Chondrocyte (in vitro differentiated cells): Measurements from ENCODE around the gene FCGBP. TPM values are rescaled to one million over a fixed set of nuclear protein-coding genes. Genes with fewer than 3 reads are reported as not detected.

Experiments used
- DNase-seq: peaks from one replicate; pipeline ENCODE4 v3.0.0; 2021; ENCODE audit warnings: mixed read lengths, low spot score
- H3K27ac Mint-ChIP-seq: one replicate; pipeline ENCODE4 v1.8.0; 2021; ENCODE audit warnings: mild to moderate bottlenecking, moderate library complexity, mixed read lengths; ENCODE audit not compliant: unreplicated experiment
- H3K27me3 Mint-ChIP-seq: 2 replicates; pipeline ENCODE4 v1.8.0; 2021; ENCODE audit warnings: low read depth, mixed read lengths
- H3K36me3 Mint-ChIP-seq: 2 replicates; pipeline ENCODE4 v1.8.0; 2021; ENCODE audit warnings: low read depth, mixed read lengths
- H3K4me1 Mint-ChIP-seq: 2 replicates; pipeline ENCODE4 v1.8.0; 2021; ENCODE audit warnings: low read depth, mild to moderate bottlenecking, mixed read lengths
- H3K4me3 Mint-ChIP-seq: one replicate; pipeline ENCODE4 v1.8.0; 2021; ENCODE audit warnings: mild to moderate bottlenecking, moderate library complexity, mixed read lengths; ENCODE audit not compliant: unreplicated experiment
- H3K9me3 Mint-ChIP-seq: 2 replicates; pipeline ENCODE4 v1.8.0; 2021; ENCODE audit warnings: low read depth, mixed read lengths
- total RNA-seq: library from RNA; stranded (reverse); gene quantifications from 3 replicates; pipeline ENCODE4 v1.2.1, GENCODE V29; 2021
- TF ChIP-seq, protein P1 (sequence below): fragments of 200-600 bp; sonication (generic); IDR thresholded peaks from 2 replicates; pipeline ENCODE4 v1.5.0; 2021; ENCODE audit warnings: antibody characterized with exemption, mild to moderate bottlenecking, moderate library complexity

The FCGBP gene
- total RNA-seq, 1 donor from 2014 or later = 0.42 TPM

DNA sequence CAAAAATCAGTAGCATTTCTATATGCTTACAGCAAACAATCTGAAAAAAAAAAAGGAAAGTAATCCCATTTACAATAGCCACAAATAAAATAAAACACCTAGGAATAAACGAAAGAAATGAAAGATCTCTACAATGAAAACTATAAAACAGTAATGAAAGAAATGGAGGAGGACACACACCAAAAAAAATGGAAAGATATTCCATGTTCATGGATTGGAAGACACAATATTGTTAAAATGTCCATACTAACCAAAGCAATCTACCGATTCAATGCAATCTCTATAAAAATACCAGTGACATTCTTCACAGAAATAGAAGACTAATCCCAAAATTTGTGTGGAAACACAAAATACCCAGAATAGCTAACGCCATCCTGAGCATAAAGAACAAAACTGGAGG lies 4.7 kb downstream of the FCGBP start:
- Mint-ChIP-seq H3K27me3 (peaks cover 10% of the 10 kb centered on the region), H3K9me3 (peaks cover 12% of the 10 kb centered on the region), H3K27ac (no peak overlapping the region), H3K4me1 (no peaks in the 10 kb centered on the region), H3K4me3 (no peak overlapping the region), H3K36me3 (no peaks in the 10 kb centered on the region)
- no peak for DNase-seq
- TF ChIP-seq, protein P1, sequence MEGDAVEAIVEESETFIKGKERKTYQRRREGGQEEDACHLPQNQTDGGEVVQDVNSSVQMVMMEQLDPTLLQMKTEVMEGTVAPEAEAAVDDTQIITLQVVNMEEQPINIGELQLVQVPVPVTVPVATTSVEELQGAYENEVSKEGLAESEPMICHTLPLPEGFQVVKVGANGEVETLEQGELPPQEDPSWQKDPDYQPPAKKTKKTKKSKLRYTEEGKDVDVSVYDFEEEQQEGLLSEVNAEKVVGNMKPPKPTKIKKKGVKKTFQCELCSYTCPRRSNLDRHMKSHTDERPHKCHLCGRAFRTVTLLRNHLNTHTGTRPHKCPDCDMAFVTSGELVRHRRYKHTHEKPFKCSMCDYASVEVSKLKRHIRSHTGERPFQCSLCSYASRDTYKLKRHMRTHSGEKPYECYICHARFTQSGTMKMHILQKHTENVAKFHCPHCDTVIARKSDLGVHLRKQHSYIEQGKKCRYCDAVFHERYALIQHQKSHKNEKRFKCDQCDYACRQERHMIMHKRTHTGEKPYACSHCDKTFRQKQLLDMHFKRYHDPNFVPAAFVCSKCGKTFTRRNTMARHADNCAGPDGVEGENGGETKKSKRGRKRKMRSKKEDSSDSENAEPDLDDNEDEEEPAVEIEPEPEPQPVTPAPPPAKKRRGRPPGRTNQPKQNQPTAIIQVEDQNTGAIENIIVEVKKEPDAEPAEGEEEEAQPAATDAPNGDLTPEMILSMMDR = no peak

GRCh38 chr19:39928357-39928725 lies 6.1 kb downstream of the FCGBP start:
- H3K4me1 Mint-ChIP-seq = no peaks in the 10 kb centered on the region
- no peak for DNase-seq
- H3K27ac Mint-ChIP-seq = no peak overlapping the region
- peaks cover 10% of the 10 kb centered on the region for H3K27me3 Mint-ChIP-seq
- no peaks in the 10 kb centered on the region for H3K36me3 Mint-ChIP-seq
- peaks cover 12% of the 10 kb centered on the region for H3K9me3 Mint-ChIP-seq
- TF ChIP-seq, protein P1 = no peak
- H3K4me3 Mint-ChIP-seq = no peak overlapping the region

DNA sequence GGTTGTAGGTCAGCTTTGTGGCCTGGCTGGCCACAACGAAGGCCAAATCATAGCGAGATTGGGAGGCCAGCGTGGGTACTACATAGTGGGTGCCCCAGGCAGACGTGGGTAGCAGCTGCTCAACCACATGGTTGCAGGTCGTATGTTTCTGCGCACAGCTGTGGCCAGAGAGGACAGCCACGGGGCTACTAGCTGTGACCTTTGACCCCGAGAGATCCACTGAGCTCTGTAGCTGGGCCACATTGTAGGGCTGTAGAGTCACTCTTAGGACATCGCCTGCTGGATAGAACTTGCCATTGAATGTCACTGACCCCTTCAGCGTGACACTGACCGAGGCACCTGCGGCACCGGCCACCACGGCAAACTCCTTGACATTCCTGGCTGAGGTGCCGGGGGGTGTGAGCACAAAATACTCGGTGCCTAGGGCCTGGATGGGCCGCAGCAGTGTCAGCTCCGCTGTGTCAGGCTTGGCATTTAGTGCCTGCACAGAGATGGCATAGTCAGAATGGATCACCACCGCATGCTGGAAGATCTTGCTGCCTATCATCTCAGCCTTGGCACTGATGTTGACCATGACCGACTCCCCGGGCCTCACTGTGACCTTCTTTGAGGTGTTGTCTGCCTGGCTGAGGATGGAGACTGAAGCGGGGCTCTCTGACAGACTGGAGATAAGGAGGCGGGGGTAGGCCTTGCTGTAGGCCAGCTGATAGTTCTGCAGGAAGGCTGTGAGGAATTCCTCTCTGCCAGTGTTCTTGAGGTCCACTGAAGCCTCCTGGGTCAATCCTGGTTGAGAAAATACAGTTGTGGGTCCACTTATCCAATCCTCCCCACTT lies 6.7 kb downstream of the FCGBP start:
- Mint-ChIP-seq H3K4me3 (no peak overlapping the region), H3K36me3 (no peaks in the 10 kb centered on the region), H3K27me3 (peaks cover 10% of the 10 kb centered on the region), H3K27ac (no peak overlapping the region), H3K9me3 (peaks cover 12% of the 10 kb centered on the region), H3K4me1 (no peaks in the 10 kb centered on the region)
- no peak for DNase-seq
- TF ChIP-seq, protein P1 = no peak

DNA sequence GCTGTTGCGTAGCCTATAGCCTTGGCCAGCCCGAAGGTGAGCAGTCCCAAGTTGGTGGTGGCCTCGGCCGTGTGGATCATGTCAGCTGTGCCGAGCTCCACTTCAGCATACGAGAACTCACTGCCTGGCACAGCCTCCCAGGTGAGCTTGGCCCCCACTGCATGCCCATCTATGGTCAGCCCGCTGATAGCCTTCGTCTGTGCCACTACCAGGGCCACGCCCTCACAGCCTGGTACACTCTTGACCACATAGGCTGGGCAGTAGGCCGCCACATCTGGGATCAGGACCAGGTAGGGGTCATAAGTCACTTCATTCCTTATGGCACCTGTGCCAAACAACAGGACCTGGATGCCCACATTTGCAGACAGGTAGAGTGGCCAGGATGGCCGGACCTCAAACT lies 7.4 kb downstream of the FCGBP start:
- Mint-ChIP-seq H3K9me3 (peaks cover 12% of the 10 kb centered on the region), H3K36me3 (no peaks in the 10 kb centered on the region), H3K27me3 (peaks cover 10% of the 10 kb centered on the region), H3K27ac (no peak overlapping the region), H3K4me3 (no peak overlapping the region), H3K4me1 (no peaks in the 10 kb centered on the region)
- DNase-seq = no peak
- TF ChIP-seq, protein P1 = no peak

GRCh38 chr19:39926170-39926760 lies 8.2 kb downstream of the FCGBP start:
- Mint-ChIP-seq H3K4me1 (no peaks in the 10 kb centered on the region), H3K4me3 (no peak overlapping the region), H3K36me3 (no peaks in the 10 kb centered on the region), H3K27me3 (peaks cover 10% of the 10 kb centered on the region), H3K27ac (no peak overlapping the region), H3K9me3 (peaks cover 10% of the 10 kb centered on the region)
- DNase-seq = no peak
- TF ChIP-seq, protein P1 = no peak
